K562 (cell line): ENCODE measurements around the gene LY6G5B. TPM values are rescaled to one million over a fixed set of nuclear protein-coding genes. Genes with fewer than 3 reads are reported as not detected.

ENCODE experiments used
- ARID2 ChIP-seq: fragments of 450-650 bp; IDR thresholded peaks from 2 replicates; pipeline ENCODE4 v1.6.1; 2017; ENCODE audit warnings: antibody characterized with exemption, mild to moderate bottlenecking
- CSDE1 ChIP-seq, 2 experiments: fragments of 450-650 bp; IDR thresholded peaks; 2 replicates each; pipeline ENCODE4 v1.6.1; 2016; ENCODE audit warnings: mild to moderate bottlenecking in 1 of 2
- HNRNPH1 ChIP-seq: fragments of 200-400 bp; formaldehyde crosslinking; optimal IDR thresholded peaks from 2 replicates; pipeline ENCODE3; 2017; ENCODE audit warnings: low read depth, mild to moderate bottlenecking, low read length, moderate library complexity
- MIER1 ChIP-seq: fragments of 450-650 bp; IDR thresholded peaks from 2 replicates; pipeline ENCODE4 v1.6.1; 2016; ENCODE audit warnings: antibody characterized with exemption, mild to moderate bottlenecking, low read depth
- NEUROD1 ChIP-seq: fragments of 150-350 bp; IDR thresholded peaks from 2 replicates; pipeline ENCODE4 v1.6.1; 2014; ENCODE audit warnings: borderline replicate concordance, low read length, low read depth; ENCODE audit not compliant: partially characterized antibody
- RBM17 ChIP-seq: fragments of 200-400 bp; formaldehyde crosslinking; IDR thresholded peaks from 2 replicates; pipeline ENCODE4 v1.6.1; 2017; ENCODE audit warnings: low read depth, mild to moderate bottlenecking, low read length, borderline replicate concordance
- SMARCA4 ChIP-seq: fragments of 450-650 bp; IDR thresholded peaks from 2 replicates; pipeline ENCODE4 v1.6.1; 2016
- TAF15 ChIP-seq: fragments of 200-400 bp; formaldehyde crosslinking; IDR thresholded peaks from 2 replicates; pipeline ENCODE4 v1.6.1; 2017; ENCODE audit warnings: mild to moderate bottlenecking, low read depth, low read length, moderate library complexity
- ZNF133 ChIP-seq: fragments of 250-450 bp; sonication (Bioruptor Pico); IDR thresholded peaks from 2 replicates; pipeline ENCODE4 v1.4.0; 2020; ENCODE audit warnings: mild to moderate bottlenecking
- ZNF165 ChIP-seq: fragments of 250-450 bp; sonication (Bioruptor Pico); IDR thresholded peaks from 2 replicates; pipeline ENCODE4 v1.4.0; 2020; ENCODE audit warnings: borderline replicate concordance
- ZNF431 ChIP-seq: sonication (generic); formaldehyde crosslinking; IDR thresholded peaks from 2 replicates; pipeline ENCODE4 v1.8.0; 2022; ENCODE audit warnings: mild to moderate bottlenecking, missing genetic modification reagents
- ZNF507 ChIP-seq: conservative IDR thresholded peaks from 2 replicates; pipeline ENCODE4 v1.6.1; 2017; ENCODE audit warnings: missing genetic modification characterization, missing compliant biosample characterization
- polyA plus RNA-seq, 8 experiments: library from polyadenylated mRNA; depleted of rRNA in 4 of 8; stranded (reverse) in 5 of 8; unstranded in 3 of 8; fragments of >200 nt; fragmentation: Nextera tagmentation in 2 of 8; fragmentation: Illumina TruSeq in 1 of 8; extraction: Ambion mirVana in 2 of 8; extraction: Trizol in 1 of 8; gene quantifications; 2 replicates each; pipeline versions ENCODE4 v1.2.1 to v1.2.3, GENCODE V29; 2011 to 2014; ENCODE audit warnings: inconsistent platforms in 1 of 8, missing spikeins in 1 of 8
- total RNA-seq, 7 experiments: library from RNA; depleted of rRNA in 6 of 7; stranded (reverse); fragments of >200 nt in 6 of 7; fragmentation: Illumina TruSeq in 2 of 7; extraction: Trizol in 2 of 7; gene quantifications; 2 replicates each; pipeline versions ENCODE4 v1.2.1 to v1.2.3, GENCODE V29; 2011 to 2021; ENCODE audit warnings: low replicate concordance in 1 of 7
- TF ChIP-seq, protein P1 (sequence below): fragments of 250-450 bp; sonication (Bioruptor Pico); IDR thresholded peaks from 2 replicates; pipeline ENCODE4 v1.8.0; 2021; ENCODE audit warnings: moderate library complexity, mild to moderate bottlenecking, inconsistent platforms
- TF ChIP-seq, protein P2 (sequence below): sonication (generic); formaldehyde crosslinking; IDR thresholded peaks from 2 replicates; pipeline ENCODE4 v1.8.1; 2023; ENCODE audit warnings: mild to moderate bottlenecking, missing genetic modification reagents
- TF ChIP-seq, protein P3 (sequence below): fragments of 450-650 bp; IDR thresholded peaks from 2 replicates; pipeline ENCODE4 v1.6.1; 2016
- TF ChIP-seq, protein P4 (sequence below): fragments of 250-450 bp; sonication (Bioruptor Pico); IDR thresholded peaks from 2 replicates; pipeline ENCODE4 v1.5.0; 2021; ENCODE audit warnings: mild to moderate bottlenecking, borderline replicate concordance
- TF ChIP-seq, protein P5 (sequence below): sonication (generic); formaldehyde crosslinking; IDR thresholded peaks from 2 replicates; pipeline ENCODE4 v1.9.0; 2022; ENCODE audit warnings: mild to moderate bottlenecking, missing genetic modification reagents
- TF ChIP-seq, protein P6 (sequence below): fragments of 250-450 bp; sonication (Bioruptor Pico); IDR thresholded peaks from 2 replicates; pipeline ENCODE4 v1.4.0; 2020; ENCODE audit warnings: mild to moderate bottlenecking

LY6G5B gene
- total and polyA plus RNA-seq, 9 of the 15 experiments (the other 6 are each of a cell fraction or from before 2014, with no cell fraction given): 6.0 to 27.0 (median 7.5) TPM

DNA sequence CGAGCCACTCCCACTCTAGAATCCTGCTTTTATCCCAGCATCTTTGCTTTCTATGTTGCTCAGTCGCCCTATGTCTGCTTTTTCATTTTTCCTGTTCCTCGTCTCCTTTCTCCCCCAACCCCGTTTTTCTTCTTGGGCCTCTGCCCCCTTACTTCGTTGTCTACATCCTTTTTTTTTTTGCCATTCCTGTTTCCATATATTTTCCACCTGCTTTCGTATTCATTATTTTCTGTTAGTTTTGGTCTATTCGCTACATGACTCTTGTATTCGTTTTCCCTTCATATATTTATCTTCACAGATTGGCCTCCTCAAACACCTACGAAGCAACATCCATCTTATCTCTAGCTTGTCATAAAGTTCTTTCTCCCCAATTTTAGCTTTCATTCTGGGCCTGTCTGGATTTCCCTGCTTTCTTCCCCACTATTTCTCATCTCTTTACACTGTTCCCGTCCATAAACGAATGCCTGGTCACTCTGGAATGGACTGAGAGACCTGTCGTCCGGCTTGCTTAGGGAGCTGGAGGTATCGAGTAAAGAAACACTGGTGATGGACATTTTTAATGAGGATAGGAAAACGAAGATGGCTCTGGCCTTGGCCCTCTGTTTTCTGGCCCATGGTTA lies 48.3 kb upstream of the LY6G5B start (continued):
- TF ChIP-seq, protein P1, sequence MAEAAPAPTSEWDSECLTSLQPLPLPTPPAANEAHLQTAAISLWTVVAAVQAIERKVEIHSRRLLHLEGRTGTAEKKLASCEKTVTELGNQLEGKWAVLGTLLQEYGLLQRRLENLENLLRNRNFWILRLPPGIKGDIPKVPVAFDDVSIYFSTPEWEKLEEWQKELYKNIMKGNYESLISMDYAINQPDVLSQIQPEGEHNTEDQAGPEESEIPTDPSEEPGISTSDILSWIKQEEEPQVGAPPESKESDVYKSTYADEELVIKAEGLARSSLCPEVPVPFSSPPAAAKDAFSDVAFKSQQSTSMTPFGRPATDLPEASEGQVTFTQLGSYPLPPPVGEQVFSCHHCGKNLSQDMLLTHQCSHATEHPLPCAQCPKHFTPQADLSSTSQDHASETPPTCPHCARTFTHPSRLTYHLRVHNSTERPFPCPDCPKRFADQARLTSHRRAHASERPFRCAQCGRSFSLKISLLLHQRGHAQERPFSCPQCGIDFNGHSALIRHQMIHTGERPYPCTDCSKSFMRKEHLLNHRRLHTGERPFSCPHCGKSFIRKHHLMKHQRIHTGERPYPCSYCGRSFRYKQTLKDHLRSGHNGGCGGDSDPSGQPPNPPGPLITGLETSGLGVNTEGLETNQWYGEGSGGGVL (CRISPR knock-in tag): no peak
- no peak for TF ChIP-seq TAF15
- TF ChIP-seq HNRNPH1: no peak
- 0 out of 2 replicates have a peak, but pooled peaks have one; percentile 5 for TF ChIP-seq ARID2
- TF ChIP-seq, protein P2, sequence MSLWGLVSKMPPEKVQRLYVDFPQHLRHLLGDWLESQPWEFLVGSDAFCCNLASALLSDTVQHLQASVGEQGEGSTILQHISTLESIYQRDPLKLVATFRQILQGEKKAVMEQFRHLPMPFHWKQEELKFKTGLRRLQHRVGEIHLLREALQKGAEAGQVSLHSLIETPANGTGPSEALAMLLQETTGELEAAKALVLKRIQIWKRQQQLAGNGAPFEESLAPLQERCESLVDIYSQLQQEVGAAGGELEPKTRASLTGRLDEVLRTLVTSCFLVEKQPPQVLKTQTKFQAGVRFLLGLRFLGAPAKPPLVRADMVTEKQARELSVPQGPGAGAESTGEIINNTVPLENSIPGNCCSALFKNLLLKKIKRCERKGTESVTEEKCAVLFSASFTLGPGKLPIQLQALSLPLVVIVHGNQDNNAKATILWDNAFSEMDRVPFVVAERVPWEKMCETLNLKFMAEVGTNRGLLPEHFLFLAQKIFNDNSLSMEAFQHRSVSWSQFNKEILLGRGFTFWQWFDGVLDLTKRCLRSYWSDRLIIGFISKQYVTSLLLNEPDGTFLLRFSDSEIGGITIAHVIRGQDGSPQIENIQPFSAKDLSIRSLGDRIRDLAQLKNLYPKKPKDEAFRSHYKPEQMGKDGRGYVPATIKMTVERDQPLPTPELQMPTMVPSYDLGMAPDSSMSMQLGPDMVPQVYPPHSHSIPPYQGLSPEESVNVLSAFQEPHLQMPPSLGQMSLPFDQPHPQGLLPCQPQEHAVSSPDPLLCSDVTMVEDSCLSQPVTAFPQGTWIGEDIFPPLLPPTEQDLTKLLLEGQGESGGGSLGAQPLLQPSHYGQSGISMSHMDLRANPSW (CRISPR knock-in tag): peak; percentile 79; the same call in 1 of the 2 replicates
- TF ChIP-seq ZNF133: no peak
- TF ChIP-seq CSDE1 (IDR thresholded peaks at IDR 0.05): peak in 1 of 2 experiments; percentile 39; a peak in 1 of 4 replicates
- no peak; the same call in 1 of the 2 replicates for TF ChIP-seq ZNF431 (CRISPR knock-in tag)
- TF ChIP-seq ZNF507 (tag): no peak
- TF ChIP-seq, protein P3, sequence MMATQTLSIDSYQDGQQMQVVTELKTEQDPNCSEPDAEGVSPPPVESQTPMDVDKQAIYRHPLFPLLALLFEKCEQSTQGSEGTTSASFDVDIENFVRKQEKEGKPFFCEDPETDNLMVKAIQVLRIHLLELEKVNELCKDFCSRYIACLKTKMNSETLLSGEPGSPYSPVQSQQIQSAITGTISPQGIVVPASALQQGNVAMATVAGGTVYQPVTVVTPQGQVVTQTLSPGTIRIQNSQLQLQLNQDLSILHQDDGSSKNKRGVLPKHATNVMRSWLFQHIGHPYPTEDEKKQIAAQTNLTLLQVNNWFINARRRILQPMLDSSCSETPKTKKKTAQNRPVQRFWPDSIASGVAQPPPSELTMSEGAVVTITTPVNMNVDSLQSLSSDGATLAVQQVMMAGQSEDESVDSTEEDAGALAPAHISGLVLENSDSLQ: 0 out of 2 replicates have a peak, but pooled peaks have one; percentile 19
- TF ChIP-seq, protein P4, sequence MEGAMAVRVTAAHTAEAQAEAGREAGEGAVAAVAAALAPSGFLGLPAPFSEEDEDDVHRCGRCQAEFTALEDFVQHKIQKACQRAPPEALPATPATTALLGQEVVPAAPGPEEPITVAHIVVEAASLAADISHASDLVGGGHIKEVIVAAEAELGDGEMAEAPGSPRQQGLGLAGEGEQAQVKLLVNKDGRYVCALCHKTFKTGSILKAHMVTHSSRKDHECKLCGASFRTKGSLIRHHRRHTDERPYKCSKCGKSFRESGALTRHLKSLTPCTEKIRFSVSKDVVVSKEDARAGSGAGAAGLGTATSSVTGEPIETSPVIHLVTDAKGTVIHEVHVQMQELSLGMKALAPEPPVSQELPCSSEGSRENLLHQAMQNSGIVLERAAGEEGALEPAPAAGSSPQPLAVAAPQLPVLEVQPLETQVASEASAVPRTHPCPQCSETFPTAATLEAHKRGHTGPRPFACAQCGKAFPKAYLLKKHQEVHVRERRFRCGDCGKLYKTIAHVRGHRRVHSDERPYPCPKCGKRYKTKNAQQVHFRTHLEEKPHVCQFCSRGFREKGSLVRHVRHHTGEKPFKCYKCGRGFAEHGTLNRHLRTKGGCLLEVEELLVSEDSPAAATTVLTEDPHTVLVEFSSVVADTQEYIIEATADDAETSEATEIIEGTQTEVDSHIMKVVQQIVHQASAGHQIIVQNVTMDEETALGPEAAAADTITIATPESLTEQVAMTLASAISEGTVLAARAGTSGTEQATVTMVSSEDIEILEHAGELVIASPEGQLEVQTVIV (CRISPR knock-in tag): no peak
- TF ChIP-seq NEUROD1: peak; percentile 12
- no peak for TF ChIP-seq ZNF165 (CRISPR knock-in tag)
- TF ChIP-seq SMARCA4: peak; percentile 71; the same call in 1 of the 2 replicates
- peak; percentile 72; the same call in 1 of the 2 replicates for TF ChIP-seq MIER1
- TF ChIP-seq, protein P5, sequence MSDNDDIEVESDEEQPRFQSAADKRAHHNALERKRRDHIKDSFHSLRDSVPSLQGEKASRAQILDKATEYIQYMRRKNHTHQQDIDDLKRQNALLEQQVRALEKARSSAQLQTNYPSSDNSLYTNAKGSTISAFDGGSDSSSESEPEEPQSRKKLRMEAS: no peak
- TF ChIP-seq, protein P6, sequence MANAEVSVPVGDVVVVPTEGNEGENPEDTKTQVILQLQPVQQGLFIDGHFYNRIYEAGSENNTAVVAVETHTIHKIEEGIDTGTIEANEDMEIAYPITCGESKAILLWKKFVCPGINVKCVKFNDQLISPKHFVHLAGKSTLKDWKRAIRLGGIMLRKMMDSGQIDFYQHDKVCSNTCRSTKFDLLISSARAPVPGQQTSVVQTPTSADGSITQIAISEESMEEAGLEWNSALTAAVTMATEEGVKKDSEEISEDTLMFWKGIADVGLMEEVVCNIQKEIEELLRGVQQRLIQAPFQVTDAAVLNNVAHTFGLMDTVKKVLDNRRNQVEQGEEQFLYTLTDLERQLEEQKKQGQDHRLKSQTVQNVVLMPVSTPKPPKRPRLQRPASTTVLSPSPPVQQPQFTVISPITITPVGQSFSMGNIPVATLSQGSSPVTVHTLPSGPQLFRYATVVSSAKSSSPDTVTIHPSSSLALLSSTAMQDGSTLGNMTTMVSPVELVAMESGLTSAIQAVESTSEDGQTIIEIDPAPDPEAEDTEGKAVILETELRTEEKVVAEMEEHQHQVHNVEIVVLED (CRISPR knock-in tag): no peak
- no peak for TF ChIP-seq RBM17
